ENCODE measurements around the gene PCAT6.

- TF ChIP-seq EZH2 (IDR thresholded peaks at IDR 0.05; ENCODE audit: insufficient read depth, poor library complexity, severe bottlenecking) (no peak), EZH2phosphoT487 (IDR thresholded peaks at IDR 0.05; ENCODE audit: insufficient read depth, low read depth) (no peak)
Observed at GRCh38 chr1:202762019-202762418, 48.7 kb upstream of the PCAT6 start.

All from GM23248 (cell line).